ENCODE data around the gene C1orf232.

The C1orf232 gene

DNA sequence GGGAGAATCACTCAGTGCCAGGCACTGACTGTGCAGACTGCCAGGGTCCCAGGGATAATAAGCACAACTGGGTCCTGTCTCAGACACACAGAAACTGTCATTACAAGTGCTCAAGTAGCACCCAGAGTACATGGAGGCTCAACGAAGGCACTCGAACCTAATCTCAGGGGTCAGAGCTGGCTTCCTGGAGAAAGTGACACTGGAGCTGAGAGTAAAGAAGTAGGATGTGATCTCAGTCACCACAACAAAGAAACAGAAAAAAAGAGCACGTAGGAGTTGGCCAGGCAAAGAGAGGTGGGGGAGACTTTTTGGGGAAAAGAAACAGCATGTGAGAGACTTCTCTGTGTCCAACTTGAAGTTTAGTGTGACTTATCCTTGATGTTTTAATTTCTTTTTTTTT, 23.0 kb upstream of the C1orf232 start:
- H3K36me3 ChIP-seq = peaks cover 0 to 24% (median 0%) of the 10 kb centered on the region in 3 donors

DNA sequence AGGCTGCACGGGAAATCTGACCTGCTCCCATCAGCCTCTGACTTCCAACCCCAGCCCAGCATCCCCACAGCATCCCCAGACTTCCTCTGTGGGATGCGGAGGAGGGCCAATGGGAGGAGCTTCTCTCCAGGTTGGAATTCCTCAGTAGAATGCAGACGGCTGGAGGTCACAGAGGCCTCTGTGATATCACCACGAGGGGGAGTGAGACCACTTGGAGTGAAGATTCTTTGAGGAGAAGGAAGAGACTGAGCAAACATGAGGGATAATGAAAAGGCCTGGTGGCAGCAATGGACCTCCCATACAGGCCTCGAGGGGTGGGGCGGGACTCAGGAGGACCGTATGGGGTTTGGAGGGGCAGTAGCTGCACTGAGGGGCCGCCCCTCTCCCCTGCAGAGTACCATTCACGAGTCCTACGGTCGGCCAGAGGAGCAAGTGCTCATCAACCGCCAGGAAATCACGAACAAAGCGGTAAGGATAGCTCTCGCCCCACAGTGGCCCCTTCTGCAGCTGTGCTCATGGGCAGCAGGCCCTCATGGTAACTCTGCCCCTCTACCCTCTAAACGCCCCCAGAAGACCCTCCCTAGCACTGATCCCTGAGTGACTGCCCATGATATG, 21.7 kb upstream of the C1orf232 start, which contains the start of gene CATSPER4:
TSS of gene CATSPER4 (plus strand) at position 230 of the 615 bp plus-strand sequence. CDS start at position 256, 26 bp downstream.
- Histone ChIP-seq H3K36me3 (peaks cover 0 to 30% (median 0%) of the 10 kb centered on the region in 3 donors), H3K4me1 (no peaks in the 10 kb centered on the region), H3K4me3 (no peak within 1 kb of the TSS), H3K9me3 (no peaks in the 10 kb centered on the region), H3K27ac (no peak within 1 kb of the TSS), H3K27me3 (no peaks in the 10 kb centered on the region)
- no peak for DNase-seq
- TF ChIP-seq, protein P1, sequence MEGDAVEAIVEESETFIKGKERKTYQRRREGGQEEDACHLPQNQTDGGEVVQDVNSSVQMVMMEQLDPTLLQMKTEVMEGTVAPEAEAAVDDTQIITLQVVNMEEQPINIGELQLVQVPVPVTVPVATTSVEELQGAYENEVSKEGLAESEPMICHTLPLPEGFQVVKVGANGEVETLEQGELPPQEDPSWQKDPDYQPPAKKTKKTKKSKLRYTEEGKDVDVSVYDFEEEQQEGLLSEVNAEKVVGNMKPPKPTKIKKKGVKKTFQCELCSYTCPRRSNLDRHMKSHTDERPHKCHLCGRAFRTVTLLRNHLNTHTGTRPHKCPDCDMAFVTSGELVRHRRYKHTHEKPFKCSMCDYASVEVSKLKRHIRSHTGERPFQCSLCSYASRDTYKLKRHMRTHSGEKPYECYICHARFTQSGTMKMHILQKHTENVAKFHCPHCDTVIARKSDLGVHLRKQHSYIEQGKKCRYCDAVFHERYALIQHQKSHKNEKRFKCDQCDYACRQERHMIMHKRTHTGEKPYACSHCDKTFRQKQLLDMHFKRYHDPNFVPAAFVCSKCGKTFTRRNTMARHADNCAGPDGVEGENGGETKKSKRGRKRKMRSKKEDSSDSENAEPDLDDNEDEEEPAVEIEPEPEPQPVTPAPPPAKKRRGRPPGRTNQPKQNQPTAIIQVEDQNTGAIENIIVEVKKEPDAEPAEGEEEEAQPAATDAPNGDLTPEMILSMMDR (IDR thresholded peaks at IDR 0.05) = no peak
- intact Hi-C loops (cut with DNase I; ENCODE audit: low total_unique reads) = no loop called here

More for the DNA sequence above, 23.0 kb upstream of the C1orf232 start:
- DNase-seq = no peak
- no peaks in the 10 kb centered on the region for H3K4me1 ChIP-seq
- no peaks in the 10 kb centered on the region for H3K9me3 ChIP-seq
- H3K27me3 ChIP-seq = no peaks in the 10 kb centered on the region
- no peak overlapping the region for H3K4me3 ChIP-seq
- no peak overlapping the region for H3K27ac ChIP-seq
- TF ChIP-seq, protein P1 (IDR thresholded peaks at IDR 0.05) = no peak
- intact Hi-C loops (cut with DNase I; ENCODE audit: low total_unique reads) = no loop called here

DNA sequence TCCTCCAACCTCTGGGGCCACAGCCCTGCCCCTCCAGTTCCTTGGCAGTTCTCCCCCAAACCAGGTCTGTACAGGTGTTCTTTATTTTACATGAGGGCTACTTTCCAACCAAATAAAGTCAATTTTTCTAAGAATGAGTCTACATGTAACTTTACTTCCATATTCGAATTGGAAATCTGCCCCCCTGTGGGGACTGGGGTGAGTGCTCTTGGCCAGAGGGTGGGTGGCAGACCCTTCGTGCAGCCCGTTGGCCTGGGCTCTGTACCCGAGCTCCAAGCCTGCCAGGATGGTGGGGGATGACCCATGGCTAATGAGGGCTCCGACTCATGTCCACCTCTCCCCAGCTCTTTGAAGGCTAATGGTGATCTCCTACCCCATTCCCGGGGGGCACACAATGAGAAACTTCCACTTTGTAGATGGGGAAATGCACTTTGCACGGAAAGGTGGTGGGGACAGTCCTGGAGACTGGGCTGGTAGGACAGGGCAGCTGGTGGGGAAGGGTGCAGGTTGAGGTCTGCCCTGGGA, 21.1 kb upstream of the C1orf232 start:
- H3K27ac ChIP-seq = no peak overlapping the region
- H3K4me3 ChIP-seq = no peak overlapping the region
- peaks cover 0 to 34% (median 0%) of the 10 kb centered on the region in 3 donors for H3K36me3 ChIP-seq
- H3K9me3 ChIP-seq = no peaks in the 10 kb centered on the region
- no peaks in the 10 kb centered on the region for H3K4me1 ChIP-seq
- DNase-seq = no peak
- intact Hi-C loops (cut with DNase I; ENCODE audit: low total_unique reads) = no loop called here
- H3K27me3 ChIP-seq = no peaks in the 10 kb centered on the region
- TF ChIP-seq, protein P1 (IDR thresholded peaks at IDR 0.05) = no peak

DNA sequence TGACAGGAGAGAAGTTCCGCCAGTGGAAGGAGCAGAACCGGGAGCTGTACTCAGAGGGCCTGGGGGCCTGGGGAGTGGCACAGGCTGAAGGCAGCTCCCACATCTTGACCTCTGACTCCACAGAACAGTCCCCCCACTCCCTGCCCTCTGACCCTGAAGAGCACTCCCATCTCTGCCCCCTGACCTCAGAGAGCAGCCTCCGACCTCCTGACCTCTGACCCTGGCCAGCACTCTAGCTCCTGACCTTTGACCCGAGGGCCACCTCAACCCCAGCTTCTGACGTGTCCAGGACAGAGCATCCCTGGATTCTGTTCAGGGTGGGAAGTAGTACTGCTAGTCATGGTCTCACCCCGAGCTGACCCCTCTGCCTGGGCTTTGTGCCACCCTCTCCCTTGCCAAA, 20.6 kb upstream of the C1orf232 start:
- intact Hi-C loops (cut with DNase I; ENCODE audit: low total_unique reads) = no loop called here
- TF ChIP-seq, protein P1 (IDR thresholded peaks at IDR 0.05) = no peak

DNA sequence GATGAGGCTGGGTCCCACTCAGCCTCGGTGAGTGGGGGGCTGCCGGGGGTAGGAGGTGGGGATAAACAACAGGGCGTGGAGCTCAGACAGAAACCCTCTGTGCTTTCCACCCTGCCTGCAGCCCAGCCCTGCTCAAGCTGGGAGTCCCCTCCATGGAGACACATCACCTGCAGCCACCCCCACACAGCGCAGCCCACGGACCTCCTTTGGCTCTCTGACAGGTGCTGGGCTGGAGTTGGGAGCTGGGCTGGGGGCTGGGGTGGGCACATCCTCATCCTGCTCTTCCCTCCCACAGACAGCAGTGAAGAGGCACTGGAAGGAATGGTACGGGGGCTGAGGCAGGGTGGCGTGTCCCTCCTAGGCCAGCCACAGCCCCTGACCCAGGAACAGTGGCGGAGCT, 19.7 kb upstream of the C1orf232 start:
- DNase-seq = no peak
- TF ChIP-seq, protein P1 (IDR thresholded peaks at IDR 0.05) = no peak
- intact Hi-C loops (cut with DNase I; ENCODE audit: low total_unique reads) = no loop called here
- no peaks in the 10 kb centered on the region for H3K9me3 ChIP-seq
- no peak overlapping the region for H3K27ac ChIP-seq
- H3K4me3 ChIP-seq = no peak overlapping the region
- H3K36me3 ChIP-seq = peaks cover 0 to 46% (median 0%) of the 10 kb centered on the region in 3 donors
- no peaks in the 10 kb centered on the region for H3K27me3 ChIP-seq
- H3K4me1 ChIP-seq = no peaks in the 10 kb centered on the region

More for the DNA sequence above, 20.6 kb upstream of the C1orf232 start:
- no peaks in the 10 kb centered on the region for H3K27me3 ChIP-seq
- H3K9me3 ChIP-seq = no peaks in the 10 kb centered on the region
- peaks cover 0 to 39% (median 0%) of the 10 kb centered on the region in 3 donors for H3K36me3 ChIP-seq
- no peak overlapping the region for H3K27ac ChIP-seq
- H3K4me3 ChIP-seq = no peak overlapping the region
- H3K4me1 ChIP-seq = no peaks in the 10 kb centered on the region
- DNase-seq = no peak
